Neuronal stem cell (in vitro differentiated cells): ENCODE results near the gene HEXD.

Experiments used
- DNase-seq: peaks from one replicate; pipeline ENCODE4 v3.0.0-alpha.2; 2013; ENCODE audit warnings: low spot score
- H2AFZ ChIP-seq: one replicate; pipeline ENCODE4 v1.6.1; 2013; ENCODE audit warnings: mild to moderate bottlenecking, low read length, inconsistent platforms
- H2AK5ac ChIP-seq: 2 replicates; pipeline ENCODE4 v1.6.1; 2013; ENCODE audit warnings: low read depth, mild to moderate bottlenecking, inconsistent platforms, low read length, moderate library complexity, mixed read lengths
- H2BK120ac ChIP-seq: 2 replicates; pipeline ENCODE4 v1.6.1; 2013; ENCODE audit warnings: low read depth, mild to moderate bottlenecking, inconsistent platforms, low read length, moderate library complexity, mixed read lengths
- H2BK12ac ChIP-seq: one replicate; pipeline ENCODE4 v1.6.1; 2013; ENCODE audit warnings: low read length, inconsistent platforms
- H2BK15ac ChIP-seq: 2 replicates; pipeline ENCODE4 v1.6.1; 2013; ENCODE audit warnings: mild to moderate bottlenecking, low read length, inconsistent platforms, mixed read lengths
- H2BK5ac ChIP-seq: one replicate; pipeline ENCODE4 v1.6.1; 2013; ENCODE audit warnings: inconsistent platforms, mild to moderate bottlenecking, low read length, moderate library complexity
- H3K14ac ChIP-seq: one replicate; pipeline ENCODE4 v1.6.1; 2013; ENCODE audit warnings: low read length, inconsistent platforms
- H3K18ac ChIP-seq: 2 replicates; pipeline ENCODE4 v1.6.1; 2013; ENCODE audit warnings: low read length, inconsistent platforms
- H3K23ac ChIP-seq: 2 replicates; pipeline ENCODE4 v1.6.1; 2013; ENCODE audit warnings: low read depth, mild to moderate bottlenecking, mixed read lengths, low read length, inconsistent platforms; ENCODE audit not compliant: poor library complexity
- H3K27ac ChIP-seq: replicated peaks from 3 replicates; pipeline ENCODE4 v1.5.1; 2013; ENCODE audit warnings: low read length, inconsistent platforms
- H3K27me3 ChIP-seq, 3 experiments: 2 replicates each; pipeline ENCODE4 v1.6.1; 2013; ENCODE audit warnings: low read length in 3 of 3, mild to moderate bottlenecking in 2 of 3, inconsistent platforms in 1 of 3, low read depth in 1 of 3, mixed read lengths in 1 of 3, moderate library complexity in 1 of 3; ENCODE audit not compliant: control insufficient read depth in 3 of 3, insufficient read depth in 3 of 3
- H3K36me3 ChIP-seq, 2 donors: replicated peaks in 1 of 2; 2 replicates each; pipeline ENCODE4 v1.6.1; 2013; ENCODE audit warnings: low read length in 2 of 2; ENCODE audit not compliant: control insufficient read depth in 2 of 2, insufficient read depth in 2 of 2
- H3K4ac ChIP-seq: 2 replicates; pipeline ENCODE4 v1.6.1; 2013; ENCODE audit warnings: inconsistent platforms, mild to moderate bottlenecking, low read length, moderate library complexity
- H3K4me1 ChIP-seq, 2 donors: 1 replicate in 1 of 2; 2 replicates in 1 of 2; pipeline ENCODE4 v1.6.1; 2013; ENCODE audit warnings: low read length in 2 of 2, low read depth in 1 of 2; ENCODE audit not compliant: control insufficient read depth in 2 of 2, insufficient read depth in 1 of 2
- H3K4me2 ChIP-seq: one replicate; pipeline ENCODE4 v1.6.1; 2013; ENCODE audit warnings: mild to moderate bottlenecking, low read length, inconsistent platforms; ENCODE audit not compliant: insufficient read depth, poor library complexity, severe bottlenecking
- H3K4me3 ChIP-seq, 2 donors: 2 replicates each; pipeline ENCODE4 v1.5.1; 2013; ENCODE audit warnings: low read length in 2 of 2, mild to moderate bottlenecking in 2 of 2, inconsistent platforms in 1 of 2, moderate library complexity in 1 of 2
- H3K79me1 ChIP-seq: one replicate; pipeline ENCODE4 v1.6.1; 2013; ENCODE audit warnings: low read depth, mild to moderate bottlenecking, inconsistent platforms, low read length, moderate library complexity
- H3K9ac ChIP-seq: one replicate; pipeline ENCODE4 v1.6.1; 2013; ENCODE audit warnings: mild to moderate bottlenecking, low read depth, low read length, inconsistent platforms; ENCODE audit not compliant: poor library complexity
- H3K9me3 ChIP-seq, 2 donors: replicated peaks in 1 of 2; 2 replicates each; pipeline versions ENCODE3 to v1.6.1; 2013; ENCODE audit warnings: low read length in 2 of 2, mild to moderate bottlenecking in 2 of 2, inconsistent platforms in 1 of 2, low read depth in 1 of 2, mixed read lengths in 1 of 2, moderate library complexity in 1 of 2; ENCODE audit not compliant: control insufficient read depth in 2 of 2, insufficient read depth in 1 of 2
- H4K8ac ChIP-seq: one replicate; pipeline ENCODE4 v1.6.1; 2013; ENCODE audit warnings: low read depth, mild to moderate bottlenecking, inconsistent platforms, low read length, moderate library complexity
- H4K91ac ChIP-seq: one replicate; pipeline ENCODE4 v1.6.1; 2013; ENCODE audit warnings: low read length, low read depth, mild to moderate bottlenecking, inconsistent platforms; ENCODE audit not compliant: poor library complexity
- WGBS, 2 donors: extraction: QIAGEN DNeasy Blood & Tissue Kit; methylation state at CpG; one replicate each; pipeline ENCODE4 v1.1.7; 2013; ENCODE audit warnings: missing lambda C conversion rate in 2 of 2, mixed read lengths in 1 of 2; ENCODE audit not compliant: insufficient read length in 2 of 2, insufficient replicate concordance in 1 of 2; ENCODE audit errors: extremely low coverage in 2 of 2; 5-methylcytosine and 5-hydroxymethylcytosine counted together

The HEXD gene

GRCh38 chr17:82463925-82464566, 45.9 kb downstream of the HEXD start:
- H3K9me3 ChIP-seq: no peaks in the 10 kb centered on the region
- no peak for DNase-seq
- H3K14ac ChIP-seq: no peak overlapping the region
- no peak overlapping the region for H2BK15ac ChIP-seq
- H2BK5ac ChIP-seq: no peak overlapping the region
- H2BK120ac ChIP-seq: no peak overlapping the region
- peak overlapping the region; percentile 9 for H3K23ac ChIP-seq
- H3K9ac ChIP-seq: peak overlapping the region; percentile 30
- H3K4ac ChIP-seq: no peak overlapping the region
- no peak overlapping the region for H2AFZ ChIP-seq
- no CpG with 5 or more reads among the region's 7 CpGs for WGBS, 2 donors
- no peak overlapping the region for H2BK12ac ChIP-seq
- H3K4me1 ChIP-seq: no peaks in the 10 kb centered on the region
- no peak overlapping the region for H3K18ac ChIP-seq
- no peak overlapping the region for H4K8ac ChIP-seq
- no peak overlapping the region for H3K27ac ChIP-seq
- peaks cover 9% of the 10 kb centered on the region for H3K79me1 ChIP-seq
- H3K36me3 ChIP-seq: peaks cover 51 to 91% of the 10 kb centered on the region in 2 donors
- no peaks in the 10 kb centered on the region for H3K27me3 ChIP-seq
- no peak overlapping the region for H4K91ac ChIP-seq
- no peak overlapping the region for H3K4me2 ChIP-seq
- no peak overlapping the region for H2AK5ac ChIP-seq
- H3K4me3 ChIP-seq: no peak overlapping the region

GRCh38 chr17:82464567-82464929, 46.4 kb downstream of the HEXD start:
- no peak for DNase-seq
- Histone ChIP-seq H3K14ac (no peak overlapping the region), H3K27ac (no peak overlapping the region), H3K4me2 (no peak overlapping the region), H3K79me1 (peaks cover 8% of the 10 kb centered on the region), H2BK5ac (no peak overlapping the region), H4K91ac (no peak overlapping the region), H3K9ac (no peak overlapping the region), H3K9me3 (no peaks in the 10 kb centered on the region), H4K8ac (no peak overlapping the region), H3K36me3 (peaks cover 53 to 96% of the 10 kb centered on the region in 2 donors), H2AK5ac (no peak overlapping the region), H3K18ac (no peak overlapping the region), H3K4ac (no peak overlapping the region), H3K4me3 (no peak overlapping the region), H2BK15ac (no peak overlapping the region), H3K23ac (peak overlapping the region; percentile 9), H3K27me3 (no peaks in the 10 kb centered on the region), H3K4me1 (no peaks in the 10 kb centered on the region), H2BK120ac (no peak overlapping the region), H2BK12ac (no peak overlapping the region), H2AFZ (no peak overlapping the region)
- WGBS, 2 donors: no CpG with 5 or more reads among the region's 11 CpGs

- H3K79me1 ChIP-seq: peaks cover 8% of the 10 kb centered on the region
- H2BK120ac ChIP-seq: no peak overlapping the region
- no peaks in the 10 kb centered on the region for H3K27me3 ChIP-seq
- H3K36me3 ChIP-seq: peaks cover 55 to 97% of the 10 kb centered on the region in 2 donors
- H3K23ac ChIP-seq: no peak overlapping the region
- H3K14ac ChIP-seq: no peak overlapping the region
- H2AFZ ChIP-seq: no peak overlapping the region
- H3K4me2 ChIP-seq: no peak overlapping the region
- no peak overlapping the region for H2BK5ac ChIP-seq
- no peak overlapping the region for H4K91ac ChIP-seq
- no peak for DNase-seq
- no peak overlapping the region for H3K9ac ChIP-seq
- no peak overlapping the region for H2BK15ac ChIP-seq
- WGBS, 2 donors: no CpG with 5 or more reads among the region's 7 CpGs
- H2AK5ac ChIP-seq: no peak overlapping the region
- H4K8ac ChIP-seq: no peak overlapping the region
- no peak overlapping the region for H3K18ac ChIP-seq
- H3K4me1 ChIP-seq: no peaks in the 10 kb centered on the region
- H3K4ac ChIP-seq: no peak overlapping the region
- H3K9me3 ChIP-seq: peaks cover 0 to 2% of the 10 kb centered on the region in 2 donors
- H3K4me3 ChIP-seq: no peak overlapping the region
- no peak overlapping the region for H2BK12ac ChIP-seq
- H3K27ac ChIP-seq: no peak overlapping the region
Observed at GRCh38 chr17:82465023-82465603, 47.0 kb downstream of the HEXD start.

- Histone ChIP-seq H3K14ac (no peak overlapping the region), H3K4ac (no peak overlapping the region), H3K9ac (no peak overlapping the region), H3K18ac (no peak overlapping the region), H3K4me1 (no peaks in the 10 kb centered on the region), H2BK15ac (no peak overlapping the region), H3K9me3 (peaks cover 0 to 2% of the 10 kb centered on the region in 2 donors), H3K4me2 (no peak overlapping the region), H2AFZ (no peak overlapping the region), H3K23ac (no peak overlapping the region), H4K8ac (no peak overlapping the region), H2AK5ac (no peak overlapping the region), H2BK120ac (no peak overlapping the region), H3K27ac (no peak overlapping the region), H2BK12ac (no peak overlapping the region), H4K91ac (no peak overlapping the region), H3K36me3 (peaks cover 32 to 93% of the 10 kb centered on the region in 2 donors), H3K27me3 (no peaks in the 10 kb centered on the region), H3K79me1 (no peaks in the 10 kb centered on the region), H3K4me3 (no peak overlapping the region), H2BK5ac (no peak overlapping the region)
- no CpG with 5 or more reads among the region's 7 CpGs for WGBS, 2 donors
- DNase-seq: no peak
Observed at GRCh38 chr17:82468692-82469091, 50.5 kb downstream of the HEXD start.
